ENCODE data around the gene PSME2. TPM values are rescaled to one million over a fixed set of nuclear protein-coding genes. Genes with fewer than 3 reads are reported as not detected.

Gene PSME2
- total and polyA plus RNA-seq, 2 of the 13 experiments (the other 11 are each of a cell fraction or from before 2014, with no cell fraction given) = 332 to 716 TPM

GRCh38 chr14:24114532-24115421 is 31.6 kb downstream of the PSME2 start, which contains the start of the genes DCAF11 and NRL (continued):
- TF ChIP-seq, protein P1, sequence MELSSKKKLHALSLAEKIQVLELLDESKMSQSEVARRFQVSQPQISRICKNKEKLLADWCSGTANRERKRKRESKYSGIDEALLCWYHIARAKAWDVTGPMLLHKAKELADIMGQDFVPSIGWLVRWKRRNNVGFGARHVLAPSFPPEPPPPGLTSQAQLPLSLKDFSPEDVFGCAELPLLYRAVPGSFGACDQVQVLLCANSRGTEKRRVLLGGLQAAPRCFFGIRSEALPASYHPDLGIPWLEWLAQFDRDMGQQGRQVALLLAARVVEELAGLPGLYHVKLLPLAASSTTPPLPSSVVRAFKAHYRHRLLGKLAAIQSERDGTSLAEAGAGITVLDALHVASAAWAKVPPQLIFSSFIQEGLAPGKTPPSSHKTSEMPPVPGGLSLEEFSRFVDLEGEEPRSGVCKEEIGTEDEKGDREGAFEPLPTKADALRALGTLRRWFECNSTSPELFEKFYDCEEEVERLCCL (CRISPR knock-in tag; IDR thresholded peaks at IDR 0.05; ENCODE audit: borderline replicate concordance) = peak; percentile 94
- 0 out of 2 replicates have a peak, but pooled peaks have one; percentile 10 for TF ChIP-seq NR1H2 (CRISPR knock-in tag; IDR thresholded peaks at IDR 0.05; ENCODE audit: borderline replicate concordance, low read depth)
- TF ChIP-seq, protein P2, sequence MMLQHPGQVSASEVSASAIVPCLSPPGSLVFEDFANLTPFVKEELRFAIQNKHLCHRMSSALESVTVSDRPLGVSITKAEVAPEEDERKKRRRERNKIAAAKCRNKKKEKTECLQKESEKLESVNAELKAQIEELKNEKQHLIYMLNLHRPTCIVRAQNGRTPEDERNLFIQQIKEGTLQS (CRISPR knock-in tag; IDR thresholded peaks at IDR 0.05) = peak; percentile 83
- TF ChIP-seq KMT2B (CRISPR knock-in tag; IDR thresholded peaks at IDR 0.05) = peak; percentile 96
- TF ChIP-seq ZC3H4 (CRISPR knock-in tag; IDR thresholded peaks at IDR 0.05; ENCODE audit: borderline replicate concordance) = peak; percentile 98
- TF ChIP-seq CEBPB (IDR thresholded peaks at IDR 0.05; ENCODE audit: borderline replicate concordance, low read depth, low read length) = peak; percentile 83; the same call in 1 of the 2 replicates
- peak; percentile 99 for TF ChIP-seq ZNF280B (CRISPR knock-in tag; IDR thresholded peaks at IDR 0.05; ENCODE audit: borderline replicate concordance)
- peak; percentile 82; the same call in 1 of the 2 replicates for TF ChIP-seq ZNF550 (CRISPR knock-in tag; IDR thresholded peaks at IDR 0.05; ENCODE audit: borderline replicate concordance)
- TF ChIP-seq, protein P3, sequence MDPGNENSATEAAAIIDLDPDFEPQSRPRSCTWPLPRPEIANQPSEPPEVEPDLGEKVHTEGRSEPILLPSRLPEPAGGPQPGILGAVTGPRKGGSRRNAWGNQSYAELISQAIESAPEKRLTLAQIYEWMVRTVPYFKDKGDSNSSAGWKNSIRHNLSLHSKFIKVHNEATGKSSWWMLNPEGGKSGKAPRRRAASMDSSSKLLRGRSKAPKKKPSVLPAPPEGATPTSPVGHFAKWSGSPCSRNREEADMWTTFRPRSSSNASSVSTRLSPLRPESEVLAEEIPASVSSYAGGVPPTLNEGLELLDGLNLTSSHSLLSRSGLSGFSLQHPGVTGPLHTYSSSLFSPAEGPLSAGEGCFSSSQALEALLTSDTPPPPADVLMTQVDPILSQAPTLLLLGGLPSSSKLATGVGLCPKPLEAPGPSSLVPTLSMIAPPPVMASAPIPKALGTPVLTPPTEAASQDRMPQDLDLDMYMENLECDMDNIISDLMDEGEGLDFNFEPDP (CRISPR knock-in tag; conservative IDR thresholded peaks at IDR 0.05) = no peak
- peak; percentile 87 for TF ChIP-seq ZNF263 (CRISPR knock-in tag; IDR thresholded peaks at IDR 0.05)
- no peak for TF ChIP-seq ZNF577 (CRISPR knock-in tag; IDR thresholded peaks at IDR 0.05; ENCODE audit: borderline replicate concordance, low read depth)
- TF ChIP-seq KLF13 (CRISPR knock-in tag; IDR thresholded peaks at IDR 0.05) = peak; percentile 97
- TF ChIP-seq PAWR (CRISPR knock-in tag; IDR thresholded peaks at IDR 0.05; ENCODE audit: borderline replicate concordance) = no peak
- peak; percentile 60 for TF ChIP-seq SRSF1 (optimal IDR thresholded peaks at IDR 0.05; ENCODE audit: low read depth, low read length)
- no peak for TF ChIP-seq XBP1 (CRISPR knock-in tag; IDR thresholded peaks at IDR 0.05)
- peak; percentile 82; the same call in 1 of the 2 replicates for TF ChIP-seq GMEB2 (CRISPR knock-in tag; IDR thresholded peaks at IDR 0.05; ENCODE audit: low read depth)
- peak; percentile 95 for TF ChIP-seq CBX1 (IDR thresholded peaks at IDR 0.05; ENCODE audit: low read depth)
- no peak for TF ChIP-seq LCORL (IDR thresholded peaks at IDR 0.05)
- TF ChIP-seq LCORL (CRISPR knock-in tag; IDR thresholded peaks at IDR 0.05) = no peak
- peak; percentile 99 for TF ChIP-seq DNMT1 (CRISPR knock-in tag; IDR thresholded peaks at IDR 0.05)
- no peak for TF ChIP-seq HOXA9 (CRISPR knock-in tag; IDR thresholded peaks at IDR 0.05; ENCODE audit: borderline replicate concordance)
- peak; percentile 83 for TF ChIP-seq CREB3 (CRISPR knock-in tag; IDR thresholded peaks at IDR 0.05)
